Measurements from ENCODE around the gene BNC2.

- no peak for TF ChIP-seq POLR2A (IDR thresholded peaks at IDR 0.05; ENCODE audit: low read depth, low read length)
- no peak for TF ChIP-seq CTCF (conservative IDR thresholded peaks at IDR 0.05; ENCODE audit: low read depth, low read length)
- no peak for TF ChIP-seq BHLHE40 (IDR thresholded peaks at IDR 0.05; ENCODE audit: low read depth, low read length)
- no peak for TF ChIP-seq RAD21 (IDR thresholded peaks at IDR 0.05; ENCODE audit: low read length)
- no peak for TF ChIP-seq MXI1 (IDR thresholded peaks at IDR 0.05; ENCODE audit: borderline replicate concordance, low read depth, low read length)
- no peak for TF ChIP-seq NFE2L2 (IDR thresholded peaks at IDR 0.05; ENCODE audit: low read depth, low read length)
- no peak for TF ChIP-seq USF2 (IDR thresholded peaks at IDR 0.05; ENCODE audit: low read depth, low read length)
- no peak for TF ChIP-seq RFX5 (IDR thresholded peaks at IDR 0.05; ENCODE audit: low read depth, low read length)
- TF ChIP-seq MAFK (IDR thresholded peaks at IDR 0.05; ENCODE audit: low read depth, low read length): no peak
- TF ChIP-seq SMC3 (IDR thresholded peaks at IDR 0.05; ENCODE audit: low read depth, low read length): no peak
These were observed 387.7 kb downstream of the BNC2 start for GRCh38 chr9:16482764-16483163.
